ENCODE measurements around the gene HMGN3. TPM values are rescaled to one million over a fixed set of nuclear protein-coding genes. Genes with fewer than 3 reads are reported as not detected.

Gene HMGN3
- total and polyA plus RNA-seq, 2 experiments from 2014 or later = 240 to 570 TPM

DNA sequence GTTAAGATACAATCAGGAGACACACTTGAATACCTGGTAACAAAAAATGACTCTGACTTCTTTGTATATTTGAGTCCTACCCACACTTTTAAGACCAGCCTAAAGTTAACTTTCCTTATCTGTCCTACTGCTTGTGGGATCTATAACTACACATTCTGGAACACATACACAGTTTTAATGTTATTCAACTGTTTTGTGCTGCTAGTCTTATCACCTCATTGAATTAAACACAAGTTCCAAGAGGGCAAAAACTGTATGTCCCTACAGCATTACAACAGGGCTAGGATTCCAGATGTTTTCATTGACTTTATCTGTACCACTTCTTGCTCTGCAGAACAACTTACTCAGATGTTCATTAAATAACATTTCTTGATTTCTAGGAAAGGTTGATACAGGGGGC lies 2.8 kb downstream of the HMGN3 start:
- Histone ChIP-seq H3K4me1 (ENCODE audit: low read depth) (peaks cover 4% of the 10 kb centered on the region), H3K27me3 (no peaks in the 10 kb centered on the region), H3K9me3 (ENCODE audit: low read depth) (no peaks in the 10 kb centered on the region), H3K36me3 (no peaks in the 10 kb centered on the region), H3K27ac (peak overlapping the region; percentile 62), H3K4me3 (no peak overlapping the region)
- TF ChIP-seq, protein P1, sequence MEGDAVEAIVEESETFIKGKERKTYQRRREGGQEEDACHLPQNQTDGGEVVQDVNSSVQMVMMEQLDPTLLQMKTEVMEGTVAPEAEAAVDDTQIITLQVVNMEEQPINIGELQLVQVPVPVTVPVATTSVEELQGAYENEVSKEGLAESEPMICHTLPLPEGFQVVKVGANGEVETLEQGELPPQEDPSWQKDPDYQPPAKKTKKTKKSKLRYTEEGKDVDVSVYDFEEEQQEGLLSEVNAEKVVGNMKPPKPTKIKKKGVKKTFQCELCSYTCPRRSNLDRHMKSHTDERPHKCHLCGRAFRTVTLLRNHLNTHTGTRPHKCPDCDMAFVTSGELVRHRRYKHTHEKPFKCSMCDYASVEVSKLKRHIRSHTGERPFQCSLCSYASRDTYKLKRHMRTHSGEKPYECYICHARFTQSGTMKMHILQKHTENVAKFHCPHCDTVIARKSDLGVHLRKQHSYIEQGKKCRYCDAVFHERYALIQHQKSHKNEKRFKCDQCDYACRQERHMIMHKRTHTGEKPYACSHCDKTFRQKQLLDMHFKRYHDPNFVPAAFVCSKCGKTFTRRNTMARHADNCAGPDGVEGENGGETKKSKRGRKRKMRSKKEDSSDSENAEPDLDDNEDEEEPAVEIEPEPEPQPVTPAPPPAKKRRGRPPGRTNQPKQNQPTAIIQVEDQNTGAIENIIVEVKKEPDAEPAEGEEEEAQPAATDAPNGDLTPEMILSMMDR (IDR thresholded peaks at IDR 0.05; ENCODE audit: low read depth, low read length) = no peak
- peak in 1 of 2 donors; percentile 19 for DNase-seq (ENCODE audit: low read depth in 1 of 2, low spot score in 1 of 2)

DNA sequence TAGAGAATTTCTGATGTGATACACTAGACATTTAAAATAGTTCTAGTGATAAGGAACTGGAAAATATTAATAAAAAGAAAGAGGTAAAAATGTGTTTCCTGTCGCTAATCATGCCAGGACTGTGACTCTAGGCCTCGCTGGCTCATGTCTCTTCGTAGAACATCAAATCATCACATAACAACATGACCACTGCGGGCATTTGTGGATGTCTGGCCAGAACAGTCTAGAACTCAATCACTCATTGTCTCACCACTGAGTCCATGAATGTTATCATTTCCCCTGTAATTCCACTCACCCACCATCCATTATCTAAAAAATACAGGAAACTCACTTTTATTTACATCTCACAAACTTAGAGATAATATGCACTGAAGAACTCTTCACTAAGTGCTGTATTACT lies 3.4 kb downstream of the HMGN3 start:
- TF ChIP-seq, protein P1 (IDR thresholded peaks at IDR 0.05; ENCODE audit: low read depth, low read length) = no peak
- peak in 1 of 2 donors; percentile 29 for DNase-seq (ENCODE audit: low read depth in 1 of 2, low spot score in 1 of 2)
- Histone ChIP-seq H3K36me3 (no peaks in the 10 kb centered on the region), H3K4me1 (ENCODE audit: low read depth) (peaks cover 9% of the 10 kb centered on the region), H3K9me3 (ENCODE audit: low read depth) (no peaks in the 10 kb centered on the region), H3K4me3 (no peak overlapping the region), H3K27me3 (no peaks in the 10 kb centered on the region), H3K27ac (peak overlapping the region; percentile 62)

DNA sequence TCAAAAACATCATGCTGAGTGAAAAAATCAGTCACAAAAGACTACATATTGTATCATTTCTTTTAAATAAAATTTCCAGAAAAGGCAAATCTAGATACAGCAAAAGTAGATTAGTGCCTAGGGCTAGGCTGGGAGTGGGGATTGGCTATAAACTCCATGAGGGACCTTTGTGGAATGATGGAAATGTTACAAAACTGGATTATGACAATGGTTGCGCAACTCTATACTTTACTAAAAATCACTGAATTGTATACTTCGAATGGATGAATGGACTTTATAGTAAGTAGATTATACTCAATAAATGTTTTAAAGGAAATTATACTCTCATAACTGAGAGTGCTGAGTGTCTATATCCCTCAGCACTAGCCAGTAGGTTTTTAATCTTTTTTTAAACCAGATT lies 4.3 kb downstream of the HMGN3 start:
- Histone ChIP-seq H3K27ac (no peak overlapping the region), H3K4me1 (ENCODE audit: low read depth) (peaks cover 13% of the 10 kb centered on the region), H3K4me3 (no peak overlapping the region), H3K9me3 (ENCODE audit: low read depth) (no peaks in the 10 kb centered on the region), H3K27me3 (no peaks in the 10 kb centered on the region), H3K36me3 (no peaks in the 10 kb centered on the region)
- TF ChIP-seq, protein P1 (IDR thresholded peaks at IDR 0.05; ENCODE audit: low read depth, low read length) = no peak
- DNase-seq (ENCODE audit: low read depth in 1 of 2, low spot score in 1 of 2) = peak in 1 of 2 donors; percentile 16

DNA sequence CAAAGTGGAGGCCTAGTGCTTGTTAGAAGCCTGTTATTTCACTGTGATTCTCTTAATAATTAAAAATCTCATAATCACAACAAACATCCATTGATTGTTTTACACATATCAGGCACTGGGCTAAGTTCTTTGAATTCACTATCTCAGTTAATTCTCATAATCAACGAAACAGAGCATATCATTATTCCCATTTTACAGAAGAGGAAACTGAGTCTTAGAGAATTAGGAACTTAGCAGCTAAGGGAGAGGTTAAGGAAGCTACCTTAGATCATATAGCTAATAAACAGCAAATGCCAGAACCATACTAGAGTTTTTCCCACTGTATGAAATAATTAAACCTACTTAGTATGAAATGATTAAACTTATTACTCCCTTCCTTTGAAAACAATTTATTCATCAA lies 7.0 kb downstream of the HMGN3 start:
- Histone ChIP-seq H3K36me3 (no peaks in the 10 kb centered on the region), H3K27ac (no peak overlapping the region), H3K27me3 (no peaks in the 10 kb centered on the region), H3K4me1 (ENCODE audit: low read depth) (peaks cover 13% of the 10 kb centered on the region), H3K9me3 (ENCODE audit: low read depth) (no peaks in the 10 kb centered on the region), H3K4me3 (no peak overlapping the region)
- DNase-seq (ENCODE audit: low read depth in 1 of 2, low spot score in 1 of 2) = no peak
- TF ChIP-seq, protein P1 (IDR thresholded peaks at IDR 0.05; ENCODE audit: low read depth, low read length) = no peak

DNA sequence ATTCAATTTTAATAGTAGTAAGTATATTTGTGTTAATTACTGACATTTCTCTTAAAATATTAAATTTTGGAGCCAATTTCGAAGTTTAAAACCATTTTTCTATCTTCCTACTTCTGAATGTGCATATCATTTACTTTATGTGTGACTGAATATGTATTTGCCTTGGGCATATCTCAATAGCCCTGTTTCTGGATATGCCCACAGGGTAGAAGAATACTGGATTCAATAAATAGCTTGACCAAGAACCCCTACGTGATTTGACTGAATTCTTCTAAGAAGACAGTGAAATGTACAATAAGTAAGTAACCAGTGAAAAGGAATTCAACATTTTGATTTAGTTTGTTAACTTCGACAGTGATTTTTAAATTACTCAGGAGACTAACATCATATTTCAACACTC lies 7.8 kb downstream of the HMGN3 start:
- Histone ChIP-seq H3K4me1 (ENCODE audit: low read depth) (peaks cover 13% of the 10 kb centered on the region), H3K36me3 (no peaks in the 10 kb centered on the region), H3K4me3 (no peak overlapping the region), H3K27me3 (no peaks in the 10 kb centered on the region), H3K27ac (peak overlapping the region; percentile 2), H3K9me3 (ENCODE audit: low read depth) (no peaks in the 10 kb centered on the region)
- TF ChIP-seq, protein P1 (IDR thresholded peaks at IDR 0.05; ENCODE audit: low read depth, low read length) = no peak
- DNase-seq (ENCODE audit: low read depth in 1 of 2, low spot score in 1 of 2) = no peak
